NB4 (cell line): ENCODE results near the gene ATXN1.

Source experiments
- CTCF ChIP-seq: IDR thresholded peaks from one replicate; pipeline ENCODE4 v1.5.1; 2012; ENCODE audit warnings: low read depth, low read length
- MYC ChIP-seq: IDR thresholded peaks from 2 replicates; pipeline ENCODE4 v1.6.1; 2011; ENCODE audit warnings: low read depth, low read length
- POLR2A ChIP-seq: IDR thresholded peaks from 2 replicates; pipeline ENCODE4 v1.6.1; 2011; ENCODE audit warnings: mild to moderate bottlenecking; ENCODE audit not compliant: insufficient read length; ENCODE audit errors: extremely low read depth

DNA sequence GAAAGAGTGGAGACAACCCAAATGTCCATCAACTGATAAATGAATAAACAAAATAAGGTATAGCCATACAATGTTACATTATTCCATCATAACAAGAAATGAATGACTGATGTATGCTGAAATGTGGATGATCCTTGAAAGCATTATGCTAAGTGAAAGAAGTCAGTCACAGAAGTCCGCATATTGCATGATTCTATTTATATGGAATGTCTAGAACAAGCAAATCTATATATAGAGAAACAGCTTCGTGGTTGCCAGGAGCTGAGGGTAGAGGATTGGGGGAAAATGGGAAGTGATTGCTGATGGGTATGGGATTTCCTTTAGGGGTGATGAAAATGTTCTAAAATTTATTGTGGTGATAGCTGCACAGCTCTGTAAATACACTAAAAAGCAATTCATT is 196.8 kb downstream of the ATXN1 start:
- TF ChIP-seq POLR2A (no peak), CTCF (no peak), MYC (no peak)
